DMS53 (cell line): Measurements from ENCODE around the gene SCN4B.
"Not testable (repeated sequence)": the region's sequence is repeated elsewhere in the genome, so short reads cannot be mapped to it uniquely, and the experiment has no call there.

Experiments
- DNase-seq: peaks from one replicate; lab custom pipeline; 2025; lab: John Stamatoyannopoulos, UW

SCN4B gene

GRCh38 chr11:118152552-118153471, at the start of gene SCN4B:
Gene SCN4B (minus strand): TSS chr11:118152823. CDS start chr11:118152673, 150 bp downstream.
- peak; percentile 78 for DNase-seq

DNA sequence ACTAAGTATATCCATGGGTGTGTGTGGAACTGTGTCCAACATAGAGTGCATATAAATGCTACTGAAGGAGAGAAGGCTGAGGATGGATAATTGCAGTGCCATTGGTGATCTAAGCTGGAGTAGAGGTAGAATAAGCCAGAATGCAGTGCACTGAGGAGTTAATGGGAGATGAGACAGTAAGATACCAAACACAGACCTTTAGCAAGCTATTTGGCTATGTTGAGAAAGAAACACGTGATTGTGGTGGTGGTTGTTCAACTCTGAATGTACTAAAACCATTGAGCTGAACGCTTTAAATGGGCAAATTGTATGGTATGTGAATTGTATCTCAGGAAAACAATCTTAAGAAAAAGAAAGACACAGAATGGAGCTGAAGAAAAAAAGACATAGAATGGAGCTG, 49.3 kb upstream of the SCN4B start:
- DNase-seq: no peak

GRCh38 chr11:118200901-118201680, 48.5 kb upstream of the SCN4B start:
- DNase-seq: no peak

- no peak for DNase-seq
These were observed 47.9 kb upstream of the SCN4B start for GRCh38 chr11:118200497-118200896.

DNA sequence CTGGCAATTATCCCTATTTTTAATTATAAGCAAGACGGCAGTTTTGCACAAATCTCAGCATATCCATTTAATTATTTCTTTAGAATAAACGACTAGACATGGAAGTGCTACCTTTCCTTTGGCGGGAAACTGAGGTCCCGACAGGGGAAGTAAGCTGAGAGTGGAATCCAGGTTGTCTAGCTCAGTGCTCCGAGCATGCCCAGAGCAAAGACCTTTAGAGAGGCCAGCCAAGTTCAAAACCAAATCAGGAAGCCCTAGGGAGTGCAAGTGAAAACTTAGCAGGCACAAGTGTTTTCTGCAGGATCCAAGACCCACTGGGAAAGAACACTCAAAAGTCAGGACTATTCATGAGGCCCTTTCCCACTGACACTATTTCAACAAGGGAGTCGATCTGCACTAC, 46.5 kb upstream of the SCN4B start:
- no peak for DNase-seq

DNA sequence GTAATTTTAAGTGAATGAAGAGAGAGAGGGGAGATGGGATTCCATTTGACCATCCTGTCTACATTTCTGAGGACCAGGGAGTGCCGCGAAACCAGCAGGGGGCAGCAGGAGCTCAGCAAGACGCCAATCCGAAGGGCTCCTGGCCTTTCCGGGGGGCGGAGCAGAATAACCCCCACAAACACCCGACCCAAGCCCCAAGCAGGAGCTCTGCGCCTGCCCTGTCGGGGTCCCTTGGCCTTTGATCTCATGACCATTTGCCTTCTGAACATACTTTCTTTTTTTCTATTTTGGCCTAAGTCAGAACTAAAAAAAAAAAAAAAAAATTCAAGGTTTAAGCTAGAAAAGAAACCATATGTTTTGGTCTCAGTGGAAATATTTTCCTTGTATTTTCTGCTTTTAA, 45.7 kb upstream of the SCN4B start:
- DNase-seq: peak; percentile 87

DNA sequence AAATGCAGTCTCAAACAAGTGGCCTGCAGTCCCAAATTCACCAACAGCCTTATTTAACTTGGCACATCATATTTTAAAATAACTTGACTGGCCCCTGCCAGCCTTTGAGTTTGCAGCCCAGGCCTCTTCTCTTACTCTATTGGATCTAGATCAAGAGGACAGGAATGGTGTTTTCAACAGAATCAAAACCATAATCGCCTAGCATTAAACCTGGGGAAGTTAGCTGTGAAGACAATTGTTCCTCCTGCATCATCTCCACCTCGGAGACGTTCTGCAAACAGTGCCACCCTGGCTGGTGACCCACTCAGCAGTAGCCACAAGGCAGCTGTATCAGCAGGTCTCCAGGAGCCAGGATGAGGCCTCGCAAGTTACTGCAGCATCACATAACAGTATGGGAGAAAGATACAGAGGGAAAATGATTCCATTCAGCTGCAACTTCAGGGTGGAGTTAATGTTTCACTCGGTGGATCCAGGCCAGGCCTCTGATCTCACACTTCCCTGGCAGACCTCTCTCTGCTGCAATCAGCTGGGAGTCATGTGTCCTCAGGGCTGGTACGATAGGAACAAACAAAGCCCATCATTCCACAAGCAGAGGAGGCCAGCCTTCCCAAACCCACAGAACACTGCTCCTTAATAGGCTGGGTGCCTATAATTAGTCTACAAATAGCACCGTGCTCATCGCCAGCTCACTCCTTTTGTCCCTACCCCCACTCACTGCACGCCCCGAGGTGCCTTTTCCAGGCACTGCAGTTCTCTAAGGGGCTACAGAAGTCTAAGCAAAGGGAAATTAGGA, 42.4 kb upstream of the SCN4B start:
- peak; percentile 94 for DNase-seq

GRCh38 chr11:118193910-118194566, 41.4 kb upstream of the SCN4B start:
- no peak for DNase-seq

DNA sequence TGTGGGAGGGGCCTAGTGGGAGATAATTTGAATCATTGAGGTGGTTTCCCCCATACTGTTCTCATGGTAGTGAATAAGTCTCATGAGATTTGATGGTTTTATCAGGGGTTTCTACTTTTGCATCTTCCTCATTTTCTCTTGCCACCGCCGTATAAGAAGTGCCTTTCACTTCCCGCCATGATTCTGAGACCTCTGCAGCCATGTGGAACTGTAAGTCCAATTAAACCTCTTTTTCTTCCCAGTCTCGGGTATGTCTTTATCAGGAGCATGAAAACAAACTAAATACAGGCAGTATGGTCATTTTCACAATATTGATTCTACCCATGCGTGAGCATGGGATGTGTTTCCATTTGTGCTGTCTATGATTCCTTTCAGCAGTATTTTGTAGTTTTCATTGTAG, 40.2 kb upstream of the SCN4B start:
- DNase-seq: not testable (repeated sequence)

DNA sequence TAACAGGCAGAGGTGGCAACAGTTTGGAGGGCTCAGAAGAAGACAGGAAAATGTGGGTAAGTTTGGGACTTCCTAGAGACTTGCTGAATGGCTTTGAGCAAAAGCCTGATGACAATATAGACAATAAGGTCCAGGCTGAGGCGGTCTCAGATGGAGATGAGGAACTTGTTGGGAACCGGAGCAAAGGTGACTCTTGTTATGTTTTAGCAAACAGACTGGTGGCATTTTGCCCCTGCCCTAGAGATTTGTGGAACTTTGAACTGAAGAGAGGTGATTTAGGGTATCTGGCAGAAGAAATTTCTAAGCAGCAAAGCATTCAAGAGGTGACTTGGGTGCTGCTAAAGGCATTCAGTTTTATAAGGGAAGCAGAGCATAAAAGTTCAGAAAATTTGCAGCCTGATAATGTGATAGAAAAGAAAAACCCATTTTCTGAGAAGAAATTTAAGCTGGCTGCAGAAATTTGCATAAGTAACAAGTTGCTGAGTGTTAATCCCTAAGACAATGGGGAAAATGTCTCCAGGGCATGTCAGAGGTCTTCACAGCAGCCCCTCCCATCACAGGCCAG, 38.4 kb upstream of the SCN4B start:
- not testable (repeated sequence) for DNase-seq

DNA sequence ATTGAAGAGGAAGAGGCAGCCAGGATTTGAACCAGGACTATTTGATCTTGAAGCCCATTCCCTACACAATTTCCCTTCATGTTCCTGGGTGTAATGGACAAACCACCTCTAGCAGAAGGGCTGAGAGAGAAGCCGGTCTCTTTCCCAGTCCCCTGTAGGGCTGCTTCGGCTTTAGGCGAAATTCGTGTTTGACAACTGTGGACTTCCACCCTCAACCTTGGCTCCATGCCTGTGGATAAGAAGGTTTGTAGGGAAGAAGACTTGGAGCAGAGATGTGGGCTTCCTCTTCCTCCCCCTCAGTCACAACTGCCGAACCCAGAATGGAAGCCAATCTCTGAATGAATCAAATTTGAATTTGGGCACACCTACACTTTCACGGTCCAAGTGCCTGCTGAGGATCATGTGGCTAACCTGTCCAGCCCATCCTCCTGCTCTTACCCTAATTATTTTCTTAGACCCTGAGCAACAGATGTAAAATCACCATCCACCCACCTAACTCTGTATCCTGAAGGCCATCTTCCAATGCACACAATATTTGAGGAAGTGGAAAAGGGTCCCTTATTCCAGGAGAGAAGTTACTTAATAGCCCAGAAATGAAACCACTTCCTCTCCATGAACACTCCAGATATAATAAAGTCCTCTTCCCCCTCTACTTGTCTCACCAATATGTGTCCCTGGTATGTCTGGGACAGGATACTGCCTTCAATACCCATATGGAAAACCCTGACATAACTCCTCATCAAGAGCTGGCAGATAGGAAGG, 33.9 kb upstream of the SCN4B start:
- DNase-seq: no peak

DNA sequence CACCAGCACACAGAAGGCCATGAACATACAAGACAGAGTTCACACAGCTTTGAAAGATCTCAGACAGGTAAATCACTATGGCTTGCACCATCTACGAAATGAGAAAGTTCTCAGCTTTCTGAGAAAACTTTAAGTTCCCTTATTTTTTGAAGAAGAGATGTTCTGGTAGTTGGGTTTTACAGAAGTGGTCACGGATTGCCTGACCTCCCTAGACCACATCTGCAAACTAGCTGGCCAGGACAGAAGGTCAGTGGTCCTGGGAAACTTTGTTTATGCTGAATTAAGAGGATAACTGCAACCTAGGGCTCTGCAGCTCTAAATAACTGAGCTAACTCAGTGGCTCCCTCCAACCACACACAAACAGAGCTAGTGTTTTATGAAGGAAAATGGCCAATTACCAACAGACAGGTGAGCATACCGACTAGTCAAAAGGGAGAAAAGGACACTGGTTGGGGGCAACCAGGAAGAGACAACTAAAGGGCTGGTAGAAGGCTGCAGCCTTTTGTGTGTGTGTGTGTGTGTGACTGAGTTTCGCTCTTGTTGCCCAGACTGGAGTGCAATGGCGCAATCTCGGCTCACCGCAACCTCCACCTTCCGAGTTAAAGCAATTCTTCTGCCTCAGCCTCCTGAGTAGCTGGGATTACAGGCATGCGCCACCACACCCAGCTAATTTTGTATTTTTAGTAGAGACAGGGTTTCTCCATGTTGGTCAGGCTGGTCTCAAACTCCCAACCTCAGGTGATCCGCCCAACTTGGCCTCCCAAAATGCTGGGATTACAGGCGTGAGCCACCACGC, 32.4 kb upstream of the SCN4B start:
- no peak for DNase-seq

DNA sequence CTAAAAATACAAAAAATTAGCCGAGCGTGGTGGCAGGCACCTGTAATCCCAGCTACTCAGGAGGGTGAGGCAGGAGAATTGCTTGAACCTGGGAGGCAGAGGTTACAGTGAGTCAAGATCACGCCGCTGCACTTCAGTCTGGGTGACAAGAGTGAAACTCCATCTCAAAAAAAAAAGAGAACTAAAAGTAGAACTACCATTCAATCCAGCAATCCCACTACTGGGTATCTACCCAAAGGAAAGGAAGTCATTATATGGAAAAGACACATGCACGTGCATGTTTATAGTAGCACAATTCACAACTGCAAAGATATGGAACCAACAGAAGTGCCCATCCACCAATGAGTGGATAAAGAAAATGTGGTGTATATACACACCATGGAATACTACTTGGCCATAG, 31.1 kb upstream of the SCN4B start:
- DNase-seq: not testable (repeated sequence)

DNA sequence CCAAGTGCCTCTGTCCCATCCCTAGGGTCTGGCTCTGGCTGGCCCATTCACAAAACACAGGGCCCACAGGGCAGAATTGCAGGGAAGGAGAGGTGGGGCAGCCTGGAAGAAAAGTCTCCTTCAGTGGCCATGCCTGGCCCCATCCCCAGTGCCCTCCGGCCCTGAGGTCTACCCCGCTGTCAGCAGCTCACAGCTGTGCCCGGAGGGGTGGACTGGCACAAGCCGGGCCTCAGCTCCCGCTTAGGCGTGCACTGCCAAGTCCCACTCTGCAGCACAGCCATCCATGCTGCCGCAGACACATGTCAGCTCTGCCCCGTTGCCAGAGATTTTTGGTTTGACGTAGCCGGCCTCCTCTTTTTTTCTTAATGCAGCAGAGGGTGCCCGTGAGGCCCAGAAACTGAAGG, 27.7 kb upstream of the SCN4B start:
- no peak for DNase-seq

- no peak for DNase-seq
These were observed 24.1 kb upstream of the SCN4B start for GRCh38 chr11:118176778-118177134.

DNA sequence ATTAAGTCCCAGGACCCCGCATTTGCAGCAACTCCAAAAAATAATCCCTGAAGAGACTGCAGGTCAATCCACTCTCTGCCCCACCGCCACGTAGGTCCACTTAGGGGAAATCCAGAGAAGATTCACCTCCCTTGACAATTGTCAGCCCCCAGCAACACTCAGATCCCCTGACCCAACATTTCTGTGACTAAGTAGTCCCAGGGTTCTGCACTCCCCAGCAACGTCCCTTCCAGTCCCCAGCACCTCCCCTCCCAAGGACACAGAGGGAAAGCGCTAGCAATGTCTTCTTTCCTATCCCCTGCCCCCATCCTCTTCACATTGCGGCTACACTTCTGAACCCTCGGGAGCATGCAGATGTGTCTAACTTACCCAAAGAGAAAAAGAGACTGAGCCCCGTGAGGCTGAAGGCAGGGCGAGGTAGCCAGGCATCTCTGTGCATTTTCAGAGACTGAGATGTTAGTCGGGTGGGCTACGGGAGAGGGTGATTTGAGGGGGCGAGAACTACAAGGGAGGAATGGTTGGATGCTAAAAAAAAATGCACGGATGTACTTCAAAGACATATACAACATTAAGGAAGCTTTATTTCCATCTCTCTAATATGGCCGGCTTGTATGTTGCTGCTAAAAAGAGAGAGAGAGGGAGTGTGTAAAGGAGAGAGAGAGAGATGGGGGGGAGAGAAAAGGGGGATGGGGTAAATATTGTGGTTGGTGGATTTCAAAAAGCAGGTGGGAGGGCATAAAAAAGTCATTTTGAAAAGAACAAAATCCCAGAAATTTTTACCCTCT, 23.6 kb upstream of the SCN4B start, which contains the start of gene SCN2B:
TSS of gene SCN2B (minus strand) at position 647 of the 785 bp plus-strand sequence. CDS start at position 439, 208 bp downstream.
- no peak for DNase-seq

- no peak for DNase-seq
These were observed 22.7 kb upstream of the SCN4B start for GRCh38 chr11:118175031-118175992.
